ENCODE data around the gene LGALS1. TPM values are rescaled to one million over a fixed set of nuclear protein-coding genes. Genes with fewer than 3 reads are reported as not detected.

The LGALS1 gene
- total and polyA plus RNA-seq, 9 of the 15 experiments (the other 6 are each of a cell fraction or from before 2014, with no cell fraction given): 160 to 800 (median 330) TPM

- TF ChIP-seq CEBPZ (IDR thresholded peaks at IDR 0.05; ENCODE audit: borderline replicate concordance, low read depth, low read length): no peak
- peak; percentile 35; the same call in 1 of the 2 replicates for TF ChIP-seq TCF3 (CRISPR knock-in tag; IDR thresholded peaks at IDR 0.05)
- no peak for TF ChIP-seq ZNF583 (CRISPR knock-in tag; IDR thresholded peaks at IDR 0.05)
- peak; percentile 13; the same call in 1 of the 2 replicates for TF ChIP-seq DPF2 (IDR thresholded peaks at IDR 0.05)
- TF ChIP-seq CREM (IDR thresholded peaks at IDR 0.05; ENCODE audit: low read depth): 0 out of 2 replicates have a peak, but pooled peaks have one; percentile 21
- peak; percentile 43 for TF ChIP-seq CBFA2T3 (IDR thresholded peaks at IDR 0.05)
- TF ChIP-seq ELK1 (CRISPR knock-in tag; IDR thresholded peaks at IDR 0.05): no peak
Observed at GRCh38 chr22:37657590-37658132, 17.8 kb upstream of the LGALS1 start (continued).

Measured in K562 (cell line).